Measurements from ENCODE around the gene PARN.

Gene PARN

DNA sequence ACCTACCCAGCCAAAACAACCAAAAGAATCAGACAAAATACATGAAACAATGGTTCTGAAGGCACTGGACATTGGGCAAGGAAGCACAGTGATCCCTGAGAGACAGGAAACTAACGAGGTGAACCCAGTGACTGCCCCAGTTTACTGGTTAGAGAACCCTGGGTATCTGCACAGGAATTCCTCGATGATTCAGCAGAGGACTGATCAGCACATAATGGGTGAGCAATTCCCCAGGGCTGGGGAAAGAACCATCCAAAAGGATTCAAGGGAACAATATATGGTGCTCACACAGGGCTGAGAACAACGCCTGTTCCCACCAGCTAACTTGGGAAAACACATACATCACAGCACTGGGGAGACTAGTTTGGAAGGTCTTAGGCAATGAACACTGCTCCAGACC is 167.2 kb downstream of the PARN start:
- H3K27ac ChIP-seq: no peak overlapping the region
- TF ChIP-seq, protein P1, sequence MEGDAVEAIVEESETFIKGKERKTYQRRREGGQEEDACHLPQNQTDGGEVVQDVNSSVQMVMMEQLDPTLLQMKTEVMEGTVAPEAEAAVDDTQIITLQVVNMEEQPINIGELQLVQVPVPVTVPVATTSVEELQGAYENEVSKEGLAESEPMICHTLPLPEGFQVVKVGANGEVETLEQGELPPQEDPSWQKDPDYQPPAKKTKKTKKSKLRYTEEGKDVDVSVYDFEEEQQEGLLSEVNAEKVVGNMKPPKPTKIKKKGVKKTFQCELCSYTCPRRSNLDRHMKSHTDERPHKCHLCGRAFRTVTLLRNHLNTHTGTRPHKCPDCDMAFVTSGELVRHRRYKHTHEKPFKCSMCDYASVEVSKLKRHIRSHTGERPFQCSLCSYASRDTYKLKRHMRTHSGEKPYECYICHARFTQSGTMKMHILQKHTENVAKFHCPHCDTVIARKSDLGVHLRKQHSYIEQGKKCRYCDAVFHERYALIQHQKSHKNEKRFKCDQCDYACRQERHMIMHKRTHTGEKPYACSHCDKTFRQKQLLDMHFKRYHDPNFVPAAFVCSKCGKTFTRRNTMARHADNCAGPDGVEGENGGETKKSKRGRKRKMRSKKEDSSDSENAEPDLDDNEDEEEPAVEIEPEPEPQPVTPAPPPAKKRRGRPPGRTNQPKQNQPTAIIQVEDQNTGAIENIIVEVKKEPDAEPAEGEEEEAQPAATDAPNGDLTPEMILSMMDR (conservative IDR thresholded peaks at IDR 0.05): no peak

GRCh38 chr16:14460726-14461125 is 169.3 kb downstream of the PARN start:
- TF ChIP-seq, protein P1 (conservative IDR thresholded peaks at IDR 0.05): no peak
- H3K27ac ChIP-seq: no peak overlapping the region

DNA sequence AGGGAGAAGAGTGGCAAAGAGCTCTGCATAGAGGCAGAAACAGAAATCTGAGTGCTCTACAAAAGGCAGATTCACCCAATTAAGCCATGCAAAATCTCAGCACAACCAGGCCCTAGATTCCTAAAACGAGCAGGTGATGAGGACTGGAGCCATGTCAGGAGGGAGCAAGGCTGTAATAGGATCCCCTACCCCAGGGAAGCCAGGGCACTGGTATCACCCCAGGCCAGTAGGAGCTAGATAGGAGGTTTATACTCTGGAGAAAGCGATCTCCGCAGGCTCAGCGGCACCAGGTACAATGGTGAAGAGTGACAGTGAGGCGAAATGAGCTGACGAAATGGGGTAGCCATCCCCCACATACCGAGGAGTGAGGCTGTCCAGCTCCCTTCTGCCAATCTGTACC is 171.5 kb downstream of the PARN start:
- TF ChIP-seq, protein P1 (conservative IDR thresholded peaks at IDR 0.05): no peak
- H3K27ac ChIP-seq: no peak overlapping the region

GRCh38 chr16:14456793-14457481 is 173.1 kb downstream of the PARN start:
- TF ChIP-seq, protein P1 (conservative IDR thresholded peaks at IDR 0.05): no peak

DNA sequence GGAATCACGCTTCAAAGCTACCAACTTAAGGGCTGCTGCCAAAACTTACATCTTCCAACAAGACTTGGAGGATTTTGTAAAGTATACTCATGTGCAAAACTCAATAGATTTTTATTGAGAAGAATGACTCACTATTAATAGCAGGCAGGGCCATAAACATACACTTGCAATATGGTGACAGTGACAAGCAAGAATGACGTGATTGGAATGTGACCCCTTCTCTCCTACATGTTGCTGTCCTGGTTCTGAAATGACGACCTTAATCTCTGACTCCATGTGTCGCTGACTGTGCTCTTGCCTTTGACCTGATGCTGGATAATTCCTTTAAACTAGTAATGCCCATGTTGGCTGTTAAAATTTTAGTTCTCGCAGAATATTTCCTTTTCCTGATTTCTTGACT is 174.5 kb downstream of the PARN start:
- TF ChIP-seq, protein P1 (conservative IDR thresholded peaks at IDR 0.05): no peak
- no peak overlapping the region; the same call in 1 of the 2 replicates for H3K27ac ChIP-seq

More at GRCh38 chr16:14456793-14457481, 173.1 kb downstream of the PARN start:
- H3K27ac ChIP-seq: no peak overlapping the region

DNA sequence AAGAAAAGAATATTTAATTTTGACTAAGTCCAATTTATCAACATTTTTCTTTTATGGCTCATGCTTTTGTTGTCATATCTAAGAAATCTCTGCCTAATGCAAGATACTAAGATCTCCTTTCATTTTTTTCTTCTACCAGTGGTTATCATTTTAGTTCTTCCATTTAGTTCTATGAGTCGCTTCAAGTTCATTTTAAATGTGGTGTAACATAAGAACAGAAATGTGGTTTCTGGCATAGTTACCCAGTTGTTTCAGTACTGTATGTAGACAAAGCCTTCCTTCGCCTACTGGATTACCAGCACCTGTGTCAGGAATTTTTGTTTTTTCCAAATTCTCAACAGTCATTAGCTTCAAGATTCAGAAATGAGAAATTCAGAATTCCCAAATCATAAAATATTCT is 175.7 kb downstream of the PARN start:
- TF ChIP-seq, protein P1 (conservative IDR thresholded peaks at IDR 0.05): no peak
- no peak overlapping the region for H3K27ac ChIP-seq

DNA sequence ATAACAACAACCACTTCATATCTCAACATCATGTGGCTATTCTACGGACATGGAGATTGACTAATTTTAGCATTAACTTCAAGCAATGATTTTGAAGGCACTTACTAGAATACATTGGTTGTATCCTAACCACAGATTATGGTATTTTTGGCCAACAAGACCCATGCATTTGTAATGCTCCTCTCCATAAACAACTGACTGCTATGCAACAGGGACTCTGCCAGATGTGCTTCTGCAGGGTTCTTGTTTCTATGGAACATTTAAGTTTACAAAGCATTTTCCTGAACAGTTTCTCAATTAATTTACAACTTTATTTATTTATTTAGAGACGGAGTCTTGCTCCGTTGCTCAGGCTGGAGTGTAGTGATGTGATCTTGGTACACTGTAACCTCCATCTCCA is 178.0 kb downstream of the PARN start:
- TF ChIP-seq, protein P1 (conservative IDR thresholded peaks at IDR 0.05): no peak
- H3K27ac ChIP-seq: no peak overlapping the region
